HG03139 (cell line): ENCODE measurements around the gene JADE3.

Experiments used
- ATAC-seq: cut with Tn5 transposase; IDR thresholded peaks from one replicate; pipeline ENCODE4 v1.9.1; 2021; ENCODE audit not compliant: unreplicated experiment

Gene JADE3

GRCh38 chrX:46912098-46912602 lies at the start of gene JADE3:
Gene JADE3 (plus strand): TSS chrX:46912421. CDS start chrX:46984895, 72,474 bp downstream.
- no peak for ATAC-seq

GRCh38 chrX:46863072-46863471 lies 49.1 kb upstream of the JADE3 start:
- ATAC-seq: no peak

GRCh38 chrX:46864606-46865005 lies 47.6 kb upstream of the JADE3 start:
- no peak for ATAC-seq

- no peak for ATAC-seq
Observed at GRCh38 chrX:46865281-46865680, 46.9 kb upstream of the JADE3 start.

GRCh38 chrX:46866726-46867125 lies 45.5 kb upstream of the JADE3 start:
- ATAC-seq: no peak

GRCh38 chrX:46873746-46874145 lies 38.5 kb upstream of the JADE3 start:
- no peak for ATAC-seq

- no peak for ATAC-seq
Observed at GRCh38 chrX:46876901-46877300, 35.3 kb upstream of the JADE3 start.

GRCh38 chrX:46882266-46882665 lies 30.0 kb upstream of the JADE3 start:
- no peak for ATAC-seq

GRCh38 chrX:46884799-46885198 lies 27.4 kb upstream of the JADE3 start:
- no peak for ATAC-seq

- ATAC-seq: no peak
Observed at GRCh38 chrX:46898207-46898606, 14.0 kb upstream of the JADE3 start.

GRCh38 chrX:46903458-46904242 lies 8.6 kb upstream of the JADE3 start:
- peak; percentile 86 for ATAC-seq

GRCh38 chrX:46904626-46905025 lies 7.6 kb upstream of the JADE3 start:
- no peak for ATAC-seq

- ATAC-seq: no peak
Observed at GRCh38 chrX:46910415-46910814, 1.8 kb upstream of the JADE3 start.

GRCh38 chrX:46912603-46913491 lies 626 bp downstream of the JADE3 start:
- ATAC-seq: no peak

GRCh38 chrX:46913667-46914066 lies 1.4 kb downstream of the JADE3 start:
- no peak for ATAC-seq

GRCh38 chrX:46916273-46916672 lies 4.1 kb downstream of the JADE3 start:
- no peak for ATAC-seq

- no peak for ATAC-seq
Observed at GRCh38 chrX:46917622-46918021, 5.4 kb downstream of the JADE3 start.

- ATAC-seq: no peak
Observed at GRCh38 chrX:46918434-46918833, 6.2 kb downstream of the JADE3 start.

GRCh38 chrX:46920235-46920634 lies 8.0 kb downstream of the JADE3 start:
- no peak for ATAC-seq

GRCh38 chrX:46922611-46923010 lies 10.4 kb downstream of the JADE3 start:
- ATAC-seq: no peak

- no peak for ATAC-seq
Observed at GRCh38 chrX:46927718-46928117, 15.5 kb downstream of the JADE3 start.
